ENCODE results near the gene MYL6B.
"Not testable (repeated sequence)": the region's sequence is repeated elsewhere in the genome, so short reads cannot be mapped to it uniquely, and the experiment has no call there.

Gene MYL6B

GRCh38 chr12:56153678-56154065 is 1.3 kb downstream of the MYL6B start:
- DNase-seq (ENCODE audit: low read depth, low spot score) = no peak
- Histone ChIP-seq H3K27me3 (ENCODE audit: control insufficient read depth, insufficient read depth, low read length) (no peaks in the 10 kb centered on the region), H3K4me1 (ENCODE audit: control insufficient read depth, insufficient read depth, low read length) (no peaks in the 10 kb centered on the region; the same call in 1 of the 2 replicates), H3K36me3 (ENCODE audit: control insufficient read depth, insufficient read depth, low read length) (peaks cover 4% of the 10 kb centered on the region; the same call in 1 of the 2 replicates), H3K4me3 (ENCODE audit: low read length) (no peak overlapping the region), H3K9me3 (ENCODE audit: control insufficient read depth, insufficient read depth, low read length) (no peaks in the 10 kb centered on the region), H3K27ac (ENCODE audit: low read length) (no peak overlapping the region)
- no CpG with 5 or more reads among the region's 5 CpGs for WGBS (ENCODE audit: insufficient coverage, insufficient read length)

GRCh38 chr12:56154246-56154771 is 1.9 kb downstream of the MYL6B start:
- H3K9me3 ChIP-seq (ENCODE audit: control insufficient read depth, insufficient read depth, low read length) = no peaks in the 10 kb centered on the region
- no peaks in the 10 kb centered on the region; the same call in 1 of the 2 replicates for H3K4me1 ChIP-seq (ENCODE audit: control insufficient read depth, insufficient read depth, low read length)
- H3K27ac ChIP-seq (ENCODE audit: low read length) = no peak overlapping the region
- no peaks in the 10 kb centered on the region for H3K27me3 ChIP-seq (ENCODE audit: control insufficient read depth, insufficient read depth, low read length)
- no peak for DNase-seq (ENCODE audit: low read depth, low spot score)
- no CpG with 5 or more reads among the region's 1 CpG for WGBS (ENCODE audit: insufficient coverage, insufficient read length)
- H3K36me3 ChIP-seq (ENCODE audit: control insufficient read depth, insufficient read depth, low read length) = peaks cover 4% of the 10 kb centered on the region; the same call in 1 of the 2 replicates
- H3K4me3 ChIP-seq (ENCODE audit: low read length) = no peak overlapping the region

- no peaks in the 10 kb centered on the region for H3K9me3 ChIP-seq (ENCODE audit: control insufficient read depth, insufficient read depth, low read length)
- H3K36me3 ChIP-seq (ENCODE audit: control insufficient read depth, insufficient read depth, low read length) = peaks cover 7% of the 10 kb centered on the region; the same call in 1 of the 2 replicates
- H3K27ac ChIP-seq (ENCODE audit: low read length) = no peak overlapping the region
- DNase-seq (ENCODE audit: low read depth, low spot score) = no peak
- WGBS (ENCODE audit: insufficient coverage, insufficient read length) = no CpG with 5 or more reads among the region's 5 CpGs
- no peak overlapping the region for H3K4me3 ChIP-seq (ENCODE audit: low read length)
- H3K4me1 ChIP-seq (ENCODE audit: control insufficient read depth, insufficient read depth, low read length) = no peaks in the 10 kb centered on the region; the same call in 1 of the 2 replicates
- no peaks in the 10 kb centered on the region for H3K27me3 ChIP-seq (ENCODE audit: control insufficient read depth, insufficient read depth, low read length)
Observed at GRCh38 chr12:56154818-56155217, 2.4 kb downstream of the MYL6B start.

GRCh38 chr12:56155256-56155845 is 3.0 kb downstream of the MYL6B start:
- no CpG with 5 or more reads among the region's 11 CpGs for WGBS (ENCODE audit: insufficient coverage, insufficient read length)

GRCh38 chr12:56156464-56157200 is 4.2 kb downstream of the MYL6B start:
- not testable (repeated sequence) for DNase-seq (ENCODE audit: low read depth, low spot score); H3K27ac ChIP-seq (ENCODE audit: low read length)
- no CpG with 5 or more reads among the region's 21 CpGs for WGBS (ENCODE audit: insufficient coverage, insufficient read length)

More at GRCh38 chr12:56155256-56155845, 3.0 kb downstream of the MYL6B start:
- Histone ChIP-seq H3K36me3 (ENCODE audit: control insufficient read depth, insufficient read depth, low read length) (peaks cover 13% of the 10 kb centered on the region; the same call in 1 of the 2 replicates), H3K27me3 (ENCODE audit: control insufficient read depth, insufficient read depth, low read length) (no peaks in the 10 kb centered on the region), H3K27ac (ENCODE audit: low read length) (no peak overlapping the region), H3K9me3 (ENCODE audit: control insufficient read depth, insufficient read depth, low read length) (no peaks in the 10 kb centered on the region), H3K4me1 (ENCODE audit: control insufficient read depth, insufficient read depth, low read length) (peaks cover 4% of the 10 kb centered on the region), H3K4me3 (ENCODE audit: low read length) (no peak overlapping the region)
- DNase-seq (ENCODE audit: low read depth, low spot score) = no peak

GRCh38 chr12:56157201-56158028 is 5.0 kb downstream of the MYL6B start:
- no CpG with 5 or more reads among the region's 45 CpGs for WGBS (ENCODE audit: insufficient coverage, insufficient read length)
- Histone ChIP-seq H3K9me3 (ENCODE audit: control insufficient read depth, insufficient read depth, low read length) (no peaks in the 10 kb centered on the region), H3K4me1 (ENCODE audit: control insufficient read depth, insufficient read depth, low read length) (peaks cover 5% of the 10 kb centered on the region), H3K27ac (ENCODE audit: low read length) (no peak overlapping the region), H3K4me3 (ENCODE audit: low read length) (peak overlapping the region; percentile 10; the same call in 1 of the 2 replicates), H3K36me3 (ENCODE audit: control insufficient read depth, insufficient read depth, low read length) (peaks cover 31% of the 10 kb centered on the region), H3K27me3 (ENCODE audit: control insufficient read depth, insufficient read depth, low read length) (no peaks in the 10 kb centered on the region)
- no peak for DNase-seq (ENCODE audit: low read depth, low spot score)

More at GRCh38 chr12:56156464-56157200, 4.2 kb downstream of the MYL6B start:
- peaks cover 25% of the 10 kb centered on the region for H3K36me3 ChIP-seq (ENCODE audit: control insufficient read depth, insufficient read depth, low read length)
- not testable (repeated sequence) for H3K4me3 ChIP-seq (ENCODE audit: low read length); H3K4me1 ChIP-seq (ENCODE audit: control insufficient read depth, insufficient read depth, low read length); H3K9me3 ChIP-seq (ENCODE audit: control insufficient read depth, insufficient read depth, low read length); H3K27me3 ChIP-seq (ENCODE audit: control insufficient read depth, insufficient read depth, low read length)

- Histone ChIP-seq H3K27ac (ENCODE audit: low read length) (no peak within 1 kb of the TSS), H3K4me3 (ENCODE audit: low read length) (peak within 1 kb of the TSS; percentile 57; the same call in 1 of the 2 replicates), H3K27me3 (ENCODE audit: control insufficient read depth, insufficient read depth, low read length) (no peaks in the 10 kb centered on the region), H3K36me3 (ENCODE audit: control insufficient read depth, insufficient read depth, low read length) (peaks cover 36% of the 10 kb centered on the region), H3K9me3 (ENCODE audit: control insufficient read depth, insufficient read depth, low read length) (no peaks in the 10 kb centered on the region), H3K4me1 (ENCODE audit: control insufficient read depth, insufficient read depth, low read length) (peaks cover 5% of the 10 kb centered on the region)
- DNase-seq (ENCODE audit: low read depth, low spot score) = peak; percentile 99
- no CpG with 5 or more reads among the region's 30 CpGs for WGBS (ENCODE audit: insufficient coverage, insufficient read length)
Observed at GRCh38 chr12:56158029-56158925, 5.9 kb downstream of the MYL6B start, which contains the start of gene MYL6. TSS of gene MYL6 (plus strand) at chr12:56158359. CDS start at chr12:56158402, 43 bp downstream.

GRCh38 chr12:56158926-56159461 is 6.6 kb downstream of the MYL6B start:
- Histone ChIP-seq H3K9me3 (ENCODE audit: control insufficient read depth, insufficient read depth, low read length) (no peaks in the 10 kb centered on the region), H3K36me3 (ENCODE audit: control insufficient read depth, insufficient read depth, low read length) (peaks cover 40% of the 10 kb centered on the region), H3K4me1 (ENCODE audit: control insufficient read depth, insufficient read depth, low read length) (peaks cover 7% of the 10 kb centered on the region), H3K27ac (ENCODE audit: low read length) (no peak overlapping the region), H3K27me3 (ENCODE audit: control insufficient read depth, insufficient read depth, low read length) (no peaks in the 10 kb centered on the region), H3K4me3 (ENCODE audit: low read length) (peak overlapping the region; percentile 57; the same call in 1 of the 2 replicates)
- WGBS (ENCODE audit: insufficient coverage, insufficient read length) = no CpG with 5 or more reads among the region's 6 CpGs
- peak; percentile 45 for DNase-seq (ENCODE audit: low read depth, low spot score)

GRCh38 chr12:56159482-56160192 is 7.2 kb downstream of the MYL6B start:
- no CpG with 5 or more reads among the region's 8 CpGs for WGBS (ENCODE audit: insufficient coverage, insufficient read length)
- Histone ChIP-seq H3K4me3 (ENCODE audit: low read length) (peak overlapping the region; percentile 57; the same call in 1 of the 2 replicates), H3K27me3 (ENCODE audit: control insufficient read depth, insufficient read depth, low read length) (no peaks in the 10 kb centered on the region), H3K27ac (ENCODE audit: low read length) (no peak overlapping the region), H3K9me3 (ENCODE audit: control insufficient read depth, insufficient read depth, low read length) (no peaks in the 10 kb centered on the region), H3K4me1 (ENCODE audit: control insufficient read depth, insufficient read depth, low read length) (peaks cover 7% of the 10 kb centered on the region), H3K36me3 (ENCODE audit: control insufficient read depth, insufficient read depth, low read length) (peaks cover 46% of the 10 kb centered on the region)
- DNase-seq (ENCODE audit: low read depth, low spot score) = no peak

Measured in iPS DF 6.9 (cell line).